Epithelial cell of prostate (primary cell): Measurements from ENCODE around the gene EBLN1.

ENCODE experiments used
- DNase-seq: peaks from one replicate; pipeline ENCODE4 v3.0.0-alpha.2; 2011; ENCODE audit warnings: low read depth, low spot score
- H3K27ac ChIP-seq: fragments of 450-650 bp; 2 replicates; pipeline ENCODE4 v1.5.1; 2017; ENCODE audit warnings: mild to moderate bottlenecking

The EBLN1 gene

GRCh38 chr10:22217842-22218241 is at the start of gene EBLN1:
Gene EBLN1, minus strand, starts transcription at chr10:22218015. Its CDS starts 8,032 bp downstream, at chr10:22209983.
- H3K27ac ChIP-seq, result no peak within 1 kb of the TSS
- no peak for DNase-seq

DNA sequence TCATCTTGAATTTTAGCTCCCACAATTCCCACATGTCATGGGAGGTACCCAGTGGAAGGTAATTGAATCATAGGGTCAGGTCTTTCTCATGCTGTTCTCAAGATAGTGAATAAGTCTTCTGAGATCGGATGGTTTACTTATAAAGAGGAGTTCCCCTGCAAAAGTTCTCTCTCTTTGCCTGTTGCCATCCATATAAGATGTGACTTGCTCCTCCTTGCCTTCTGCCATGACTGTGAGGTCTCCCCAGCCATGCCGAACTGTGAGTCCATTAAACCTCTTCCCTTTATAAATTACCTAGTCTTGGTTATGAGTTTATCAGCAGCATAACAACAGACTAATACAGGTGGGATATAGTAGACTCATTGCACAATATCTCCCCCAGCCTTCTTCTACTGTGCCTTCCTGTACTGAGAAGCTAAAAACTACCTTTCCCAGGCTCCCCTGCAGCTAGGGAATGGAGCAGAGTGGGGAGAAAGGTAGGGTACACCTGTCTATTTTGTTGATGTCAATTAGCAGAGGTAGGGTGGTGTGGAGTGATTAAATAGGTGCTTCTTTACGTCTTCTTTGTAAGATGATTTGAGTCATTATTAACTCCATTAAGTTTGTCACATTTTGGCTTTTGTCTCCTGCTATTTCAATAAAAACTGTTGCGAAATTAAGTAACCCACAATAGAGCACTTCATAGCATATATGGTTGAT is 48.2 kb upstream of the EBLN1 start:
- no peak for DNase-seq
- H3K27ac ChIP-seq, result no peak overlapping the region

DNA sequence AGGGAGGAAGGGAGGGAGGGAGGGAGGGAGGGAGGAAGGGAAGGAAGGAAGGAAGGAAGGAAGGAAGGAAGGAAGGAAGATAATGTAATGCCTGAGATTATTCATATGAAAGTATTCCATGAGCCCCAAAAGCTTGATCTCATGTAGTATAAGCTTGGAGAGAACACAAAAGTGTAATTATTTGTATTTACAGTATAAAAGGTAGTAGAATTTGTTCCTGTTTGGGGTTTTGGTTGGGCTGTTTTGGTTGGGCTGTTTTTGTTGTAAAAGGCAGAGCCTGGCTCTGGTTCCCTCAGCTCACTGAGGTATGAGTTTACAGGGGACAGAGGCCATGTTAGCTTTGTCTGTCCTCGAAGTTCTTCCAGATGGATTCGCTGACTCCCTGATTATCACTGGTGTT is 45.3 kb upstream of the EBLN1 start:
- no peak overlapping the region for H3K27ac ChIP-seq
- no peak for DNase-seq

DNA sequence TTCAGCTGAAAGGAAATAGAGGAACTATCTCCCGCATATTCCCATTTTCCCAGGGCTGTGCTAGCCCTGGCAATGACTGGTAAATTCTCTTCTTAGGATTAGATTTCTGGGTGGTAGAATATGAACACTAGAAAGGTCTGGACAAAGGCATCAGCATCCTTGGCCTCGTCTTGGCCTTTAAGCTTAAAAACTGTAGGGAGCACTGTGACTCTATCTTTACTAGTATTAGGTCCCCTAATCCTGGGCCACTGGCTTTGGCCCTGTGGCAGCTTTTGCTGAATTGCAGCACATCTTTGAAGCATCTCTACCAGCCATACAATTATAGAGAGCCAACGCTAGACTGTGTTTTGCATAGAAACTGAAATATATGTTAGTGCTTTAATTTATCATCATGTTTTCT is 41.5 kb upstream of the EBLN1 start:
- H3K27ac ChIP-seq, result no peak overlapping the region
- no peak for DNase-seq

GRCh38 chr10:22258471-22258870 is 40.7 kb upstream of the EBLN1 start:
- DNase-seq, result no peak
- no peak overlapping the region for H3K27ac ChIP-seq

- DNase-seq, result no peak
- H3K27ac ChIP-seq, result no peak overlapping the region
These were observed 35.7 kb upstream of the EBLN1 start for GRCh38 chr10:22253580-22253882.

GRCh38 chr10:22252801-22253579 is 35.2 kb upstream of the EBLN1 start:
- peak overlapping the region; percentile 65 for H3K27ac ChIP-seq
- DNase-seq, result no peak

DNA sequence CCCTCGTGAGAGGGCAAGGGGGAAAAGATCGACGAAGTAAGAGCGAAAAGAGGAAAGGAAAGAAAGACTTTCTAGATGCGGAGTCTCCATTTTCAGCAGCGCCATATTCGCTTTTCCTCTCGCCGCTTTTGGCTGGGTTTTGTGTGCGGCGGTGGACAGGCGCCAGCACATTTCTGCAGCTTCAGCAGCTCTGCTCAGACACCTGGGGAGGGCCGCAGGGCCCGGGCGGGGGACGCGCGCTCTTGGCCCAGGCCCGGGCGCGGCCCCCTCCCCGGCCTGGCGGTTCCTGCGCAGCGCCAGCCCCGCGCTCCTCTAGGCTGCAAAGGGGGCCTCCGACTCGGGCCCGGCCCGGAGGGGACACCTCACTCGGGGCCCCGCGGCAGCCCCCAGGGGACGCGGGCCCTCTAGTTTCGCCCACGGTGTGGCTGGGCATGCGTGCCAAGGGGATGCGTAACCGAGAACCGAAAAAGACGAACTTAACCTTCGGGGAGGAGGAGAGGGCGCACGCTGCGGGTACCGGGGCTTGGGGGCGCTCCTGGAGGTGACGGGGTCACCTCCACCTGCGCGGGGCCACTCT is 34.5 kb upstream of the EBLN1 start:
- DNase-seq, result no peak

DNA sequence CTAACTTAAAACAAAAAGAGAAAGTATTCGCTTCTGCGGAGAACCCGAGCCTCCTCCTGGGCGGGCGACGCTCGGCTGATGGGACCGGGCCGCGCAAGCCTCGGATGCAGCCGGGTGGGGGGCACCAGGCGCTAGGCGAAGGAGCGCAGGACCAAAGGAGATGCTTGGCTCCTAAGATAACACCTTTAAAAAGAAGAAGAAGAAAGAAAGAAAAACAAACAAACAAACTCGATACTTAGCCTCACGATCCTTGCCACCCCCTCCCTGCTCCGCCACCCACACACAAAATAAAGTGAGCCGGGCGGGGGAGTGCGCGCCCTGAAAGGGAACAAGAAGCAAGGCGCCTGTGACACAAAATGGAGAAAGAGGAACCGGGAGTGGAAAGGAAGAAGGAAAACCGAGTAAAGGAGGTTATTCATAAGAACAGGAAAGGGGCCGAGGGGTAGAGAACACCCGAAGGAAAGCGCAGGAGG is 34.0 kb upstream of the EBLN1 start:
- peak overlapping the region; percentile 65 for H3K27ac ChIP-seq
- DNase-seq, result no peak

More for the DNA sequence above, 34.5 kb upstream of the EBLN1 start:
- H3K27ac ChIP-seq, result peak overlapping the region; percentile 65

- DNase-seq, result no peak
- H3K27ac ChIP-seq, result peak overlapping the region; percentile 65
These were observed 33.3 kb upstream of the EBLN1 start for GRCh38 chr10:22250897-22251660.

DNA sequence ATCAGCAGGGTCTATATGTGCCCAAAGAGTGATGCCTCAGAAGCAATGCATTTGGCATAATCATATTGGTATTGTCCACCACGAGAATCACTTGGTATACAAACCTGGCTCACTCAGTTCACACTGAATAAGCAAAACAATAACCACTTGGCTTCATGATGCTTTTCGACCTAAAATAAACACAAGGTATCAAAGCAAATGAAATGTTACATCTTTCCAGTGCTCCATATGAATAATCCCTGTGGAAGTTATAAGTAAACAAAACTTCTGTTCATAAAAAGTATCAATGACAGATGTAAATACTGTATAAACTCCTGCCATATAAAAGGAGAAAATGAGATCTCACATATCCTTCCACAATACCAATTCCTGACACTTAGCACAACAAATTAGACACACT is 29.8 kb upstream of the EBLN1 start:
- DNase-seq, result no peak
- H3K27ac ChIP-seq, result peak overlapping the region; percentile 94

DNA sequence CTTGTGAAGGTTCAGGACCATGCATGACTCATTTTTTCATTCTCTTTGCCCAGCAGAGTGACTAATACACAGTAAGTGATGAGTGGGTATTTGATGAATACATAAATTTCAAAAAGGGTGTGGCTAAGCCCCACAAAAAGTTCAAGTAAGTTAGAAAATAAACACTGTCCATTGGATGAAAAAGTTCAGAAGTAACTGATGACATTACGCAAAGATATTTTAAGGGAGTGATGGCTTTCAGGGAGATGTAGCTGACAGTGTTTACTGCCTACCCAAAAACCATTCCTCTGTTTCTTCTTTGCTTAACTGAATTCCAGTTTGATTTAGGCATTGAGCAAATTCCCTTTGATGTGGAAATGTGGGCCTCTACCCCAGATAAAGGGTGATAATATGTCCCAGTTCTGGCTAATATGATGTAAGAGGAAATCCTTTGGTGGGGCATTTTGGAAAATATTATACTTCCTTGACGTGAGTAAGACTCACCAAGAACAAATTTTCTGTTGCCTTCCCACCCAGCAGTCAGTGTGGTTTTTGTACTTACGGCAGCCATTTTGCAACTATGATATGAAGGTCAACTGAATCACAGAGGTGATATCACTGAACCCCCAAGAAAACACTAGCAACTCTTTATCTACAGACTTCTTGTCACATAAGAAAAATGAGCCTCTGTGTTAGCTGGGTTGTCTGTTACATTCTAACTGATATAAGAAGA is 29.0 kb upstream of the EBLN1 start:
- H3K27ac ChIP-seq, result peak overlapping the region; percentile 94
- peak; percentile 96 for DNase-seq

- DNase-seq, result no peak
- peak overlapping the region; percentile 94 for H3K27ac ChIP-seq
These were observed 27.8 kb upstream of the EBLN1 start for GRCh38 chr10:22245567-22245966.

- DNase-seq, result no peak
These were observed 27.0 kb upstream of the EBLN1 start for GRCh38 chr10:22244855-22245254.

DNA sequence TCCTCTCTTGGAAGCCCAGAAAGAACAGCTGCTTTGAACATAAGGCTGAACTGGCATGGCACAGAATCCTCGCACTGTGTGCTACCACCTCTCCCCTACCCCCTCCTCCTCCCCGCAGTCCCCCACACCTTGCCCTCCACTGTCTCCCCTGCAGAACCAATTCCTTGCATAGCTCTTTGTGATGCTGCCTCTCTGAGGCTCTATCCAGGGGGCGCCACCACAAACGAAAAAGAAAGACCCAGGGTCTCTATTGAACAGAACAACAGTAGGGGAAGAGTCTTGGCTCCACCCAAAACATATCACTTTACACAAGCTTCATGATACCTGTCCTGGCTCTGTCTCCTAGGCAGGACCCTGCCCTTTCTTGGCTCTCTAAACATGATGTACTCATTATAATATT is 26.2 kb upstream of the EBLN1 start:
- no peak for DNase-seq
- no peak overlapping the region for H3K27ac ChIP-seq

More at GRCh38 chr10:22244855-22245254, 27.0 kb upstream of the EBLN1 start:
- H3K27ac ChIP-seq, result no peak overlapping the region

- no peak for DNase-seq
- peak overlapping the region; percentile 14 for H3K27ac ChIP-seq
These were observed 25.5 kb upstream of the EBLN1 start for GRCh38 chr10:22243321-22243720.

DNA sequence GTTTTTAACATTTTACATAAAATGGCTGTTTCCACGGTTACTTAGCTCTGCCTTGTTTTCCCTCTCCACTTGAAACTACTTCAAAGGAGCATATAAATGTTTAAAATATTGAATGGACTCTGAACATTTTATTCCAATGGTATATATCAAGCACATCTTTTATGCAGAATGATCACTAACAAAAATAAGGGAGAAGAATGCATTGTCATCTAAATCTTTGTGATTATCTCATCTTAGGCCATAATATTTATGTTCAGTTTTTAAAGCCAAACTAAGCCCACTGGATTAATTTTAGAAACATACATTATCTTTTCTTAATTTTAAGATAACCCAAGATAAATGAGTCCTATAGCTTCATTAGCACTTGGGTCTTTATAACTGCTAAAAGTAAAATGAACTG is 13.4 kb upstream of the EBLN1 start:
- DNase-seq, result no peak
- H3K27ac ChIP-seq, result no peak overlapping the region

DNA sequence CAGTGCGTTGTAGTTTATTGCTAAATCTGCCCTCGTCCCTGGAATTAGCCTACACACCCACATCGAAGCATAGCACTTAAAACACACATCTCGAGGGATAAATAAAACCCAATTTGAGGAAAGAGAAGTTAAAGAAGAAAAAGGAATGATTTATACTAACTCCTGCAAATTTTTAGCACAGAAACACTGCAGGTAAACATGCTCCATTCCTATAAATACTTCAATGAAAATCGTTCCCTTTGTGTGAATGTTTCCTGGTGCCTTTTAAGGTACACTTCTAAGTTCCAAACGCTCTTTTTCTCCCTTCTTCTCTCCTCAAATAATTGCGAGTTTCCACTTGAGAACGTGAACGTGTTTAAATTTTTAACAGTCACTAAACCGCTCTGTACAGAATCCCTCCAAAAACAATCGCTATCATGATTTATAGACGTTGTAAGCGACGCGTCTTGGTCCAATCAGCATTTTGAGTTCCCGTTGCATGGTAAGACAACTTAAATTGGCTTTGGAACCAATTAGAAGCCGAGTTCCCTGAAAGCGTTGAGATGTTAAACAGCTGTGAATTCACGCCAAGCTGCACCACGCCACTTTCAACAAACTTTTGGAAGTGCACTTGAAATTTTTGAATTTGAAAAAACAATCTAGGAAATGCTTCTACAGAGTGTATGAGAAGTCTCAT is 12.5 kb upstream of the EBLN1 start:
- H3K27ac ChIP-seq, result peak overlapping the region; percentile 53
- DNase-seq, result no peak

DNA sequence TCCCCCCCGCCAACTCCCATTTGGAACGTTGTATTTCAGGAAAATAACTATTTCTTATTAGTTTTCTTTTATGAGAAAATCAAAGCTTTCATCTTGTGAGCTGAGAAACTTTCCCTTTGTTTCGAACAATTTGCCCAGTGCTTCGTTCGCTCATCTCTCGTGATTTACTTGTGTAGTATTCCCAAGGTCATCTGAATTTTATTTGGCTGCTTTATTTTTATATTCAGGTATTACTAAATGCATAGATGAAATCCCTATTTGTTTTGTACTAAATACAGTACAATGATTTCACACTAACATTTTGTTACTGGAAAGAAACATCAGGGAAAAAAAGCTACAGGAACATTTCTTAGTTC is 12.0 kb upstream of the EBLN1 start:
- peak overlapping the region; percentile 53 for H3K27ac ChIP-seq
- DNase-seq, result no peak
